GM12878 (cell line): Measurements from ENCODE around the gene ALDH1A3. TPM values are rescaled to one million over a fixed set of nuclear protein-coding genes. Genes with fewer than 3 reads are reported as not detected.

ENCODE experiments used
- ATAC-seq: fragments of 200-7000 bp; cut with Tn5 transposase; 3 replicates; pipeline ENCODE4 v1.9.1; 2020; ENCODE audit warnings: mild to moderate bottlenecking, moderate library complexity
- BruUV-seq: library from RNA; stranded (reverse); fragments of 400-500 nt; replicated peaks from 2 replicates; lab custom pipeline; 2021; lab: Mats Ljungman, UMichigan
- CTCF ChIA-PET: fragments of 300-600 bp; sonication (Branson Sonifier 250); formaldehyde crosslinking; extraction: SDS; loops from one replicate; lab custom pipeline; 2021; ENCODE audit warnings: inconsistent platforms; lab: Yijun Ruan, JAX
- POLR2A ChIA-PET: fragments of 350-600 bp; formaldehyde crosslinking; extraction: SDS; loops from one replicate; lab custom pipeline; 2021; ENCODE audit warnings: inconsistent platforms; lab: Charles Lee
- RAD21 ChIA-PET: fragments of 300-600 bp; sonication (Branson Sonifier 250); formaldehyde crosslinking; loops from one replicate; lab custom pipeline; 2023; ENCODE audit warnings: antibody characterized with exemption; ENCODE audit not compliant: unreplicated experiment; lab: Charles Lee
- SMC1A ChIA-PET: fragments of 300-600 bp; sonication (Branson Sonifier 250); formaldehyde crosslinking; loops from one replicate; lab custom pipeline; 2023; ENCODE audit not compliant: unreplicated experiment, uncharacterized antibody; lab: Charles Lee
- DNase-seq: peaks from one replicate; pipeline ENCODE4 v3.0.0-alpha.2; 2011; ENCODE audit warnings: low read depth, low spot score
- FAIRE-seq: peaks from 3 replicates; lab custom pipeline; 2011; peaks lifted over from hg19 to GRCh38; lab: Jason Lieb, UNC
- H2AFZ ChIP-seq: 2 replicates; pipeline ENCODE4 v1.6.0; 2011; ENCODE audit warnings: low read depth, low read length, control low read depth; ENCODE audit not compliant: control insufficient read depth
- H3K27ac ChIP-seq: 2 replicates; pipeline ENCODE4 v1.5.1; 2011; ENCODE audit warnings: control low read depth; ENCODE audit not compliant: control insufficient read depth, insufficient read depth
- H3K27me3 ChIP-seq, 2 experiments: replicated peaks in 1 of 2; 2 replicates each; pipeline versions ENCODE4 v1.6.0 to v1.6.1; 2011; ENCODE audit warnings: low read length in 1 of 2; ENCODE audit not compliant: control insufficient read depth in 2 of 2, insufficient read depth in 2 of 2
- H3K36me3 ChIP-seq, 2 experiments: 2 replicates each; pipeline ENCODE4 v1.5.1; 2011; ENCODE audit warnings: low read length in 1 of 2; ENCODE audit not compliant: control insufficient read depth in 2 of 2, insufficient read depth in 2 of 2
- H3K4me1 ChIP-seq: 2 replicates; pipeline ENCODE4 v1.6.1; 2011; ENCODE audit warnings: mild to moderate bottlenecking, low read length, moderate library complexity, mixed read lengths; ENCODE audit not compliant: control insufficient read depth, insufficient read depth
- H3K4me2 ChIP-seq: 2 replicates; pipeline ENCODE4 v1.6.0; 2011; ENCODE audit warnings: control low read depth; ENCODE audit not compliant: control insufficient read depth, insufficient read depth
- H3K4me3 ChIP-seq: fragments of 200-600 bp; sonication (generic); 2 replicates; pipeline ENCODE4 v1.5.1; 2016
- H3K79me2 ChIP-seq: 2 replicates; pipeline ENCODE4 v1.6.0; 2011; ENCODE audit warnings: low read length; ENCODE audit not compliant: control insufficient read depth, insufficient read depth
- H3K9ac ChIP-seq: 2 replicates; pipeline ENCODE4 v1.8.0; 2011; ENCODE audit warnings: low read length, control low read depth, mixed read lengths; ENCODE audit not compliant: control insufficient read depth, insufficient read depth
- H3K9me3 ChIP-seq: replicated peaks from 3 replicates; pipeline ENCODE4 v1.5.1; 2011; ENCODE audit warnings: mild to moderate bottlenecking, low read length; ENCODE audit not compliant: control insufficient read depth, insufficient read depth
- H4K20me1 ChIP-seq: 2 replicates; pipeline ENCODE4 v1.6.0; 2011; ENCODE audit not compliant: control insufficient read depth, insufficient read depth
- CBFB ChIP-seq: IDR thresholded peaks from 2 replicates; pipeline ENCODE4 v1.6.1; 2016; ENCODE audit warnings: antibody characterized with exemption, low read depth
- CHD1 ChIP-seq: IDR thresholded peaks from 2 replicates; pipeline ENCODE4 v1.6.1; 2012; ENCODE audit warnings: low read depth, low read length, improper control_type of control experiment
- IKZF1 ChIP-seq: fragments of 450-650 bp; conservative IDR thresholded peaks from 2 replicates; pipeline ENCODE4 v1.6.1; 2017; ENCODE audit warnings: antibody characterized with exemption, mild to moderate bottlenecking
- JUND ChIP-seq: IDR thresholded peaks from 2 replicates; pipeline ENCODE4 v1.6.1; 2012; ENCODE audit warnings: low read depth, mild to moderate bottlenecking, low read length, improper control_type of control experiment, moderate library complexity
- MEF2A ChIP-seq: IDR thresholded peaks from 2 replicates; pipeline ENCODE4 v1.6.1; 2011; ENCODE audit warnings: low read depth, mild to moderate bottlenecking, low read length, moderate library complexity; ENCODE audit not compliant: insufficient read depth
- MTA2 ChIP-seq: fragments of 450-650 bp; IDR thresholded peaks from 2 replicates; pipeline ENCODE4 v1.6.1; 2016; ENCODE audit warnings: low read depth, mild to moderate bottlenecking, moderate library complexity
- NRF1 ChIP-seq: conservative IDR thresholded peaks from 2 replicates; pipeline ENCODE4 v1.6.1; 2011; ENCODE audit warnings: mild to moderate bottlenecking, low read depth, low read length, improper control_type of control experiment
- RUNX3 ChIP-seq: IDR thresholded peaks from 2 replicates; pipeline ENCODE4 v1.6.1; 2012; ENCODE audit warnings: low read length, inconsistent platforms
- ZZZ3 ChIP-seq: IDR thresholded peaks from 2 replicates; pipeline ENCODE4 v1.6.1; 2011; ENCODE audit warnings: low read depth; ENCODE audit not compliant: control insufficient read depth, insufficient read length
- WGBS: methylation state at CpG from one replicate; pipeline ENCODE4 v1.1.6; 2016; ENCODE audit warnings: low lambda C conversion rate; ENCODE audit not compliant: insufficient replicate concordance, insufficient coverage; ENCODE audit errors: missing lambda C conversion rate; 5-methylcytosine and 5-hydroxymethylcytosine counted together
- in situ Hi-C: fragments of 300-500 bp; cut with MboI; formaldehyde crosslinking; loops from 9 replicates; pipeline ENCODE4 v1.14.3; 2018; ENCODE audit warnings: mixed read lengths
- intact Hi-C: fragments of 100-400 bp; cut with micrococcal nuclease; formaldehyde crosslinking; loops from one replicate; pipeline ENCODE4 v1.14.2; 2022; ENCODE audit not compliant: unreplicated experiment
- polyA plus RNA-seq, 11 experiments: library from polyadenylated mRNA; depleted of rRNA in 4 of 11; unstranded in 6 of 11; stranded (reverse) in 5 of 11; fragments of >200 nt; fragmentation: Nextera tagmentation in 4 of 11; fragmentation: Illumina TruSeq in 1 of 11; extraction: Ambion mirVana in 4 of 11; extraction: Trizol in 1 of 11; gene quantifications; 1 replicate in 1 of 11; 2 replicates in 10 of 11; pipeline versions ENCODE4 v1.2.1 to v1.2.3, GENCODE V29; 2011 to 2016; ENCODE audit warnings: inconsistent platforms in 2 of 11, missing spikeins in 2 of 11, low read depth in 1 of 11
- total RNA-seq, 4 experiments: library from RNA; depleted of rRNA in 3 of 4; stranded (reverse); fragments of >200 nt in 3 of 4; fragmentation: Illumina TruSeq in 1 of 4; extraction: Trizol in 1 of 4; gene quantifications; 2 replicates each; pipeline versions ENCODE4 v1.2.1 to v1.2.3, GENCODE V29; 2013 to 2021
- TF ChIP-seq, protein P1 (sequence below): fragments of 450-650 bp; IDR thresholded peaks from 2 replicates; pipeline ENCODE4 v1.6.1; 2018; ENCODE audit warnings: borderline replicate concordance, mild to moderate bottlenecking; ENCODE audit not compliant: partially characterized antibody
- TF ChIP-seq, protein P2 (sequence below): fragments of 450-650 bp; IDR thresholded peaks from 2 replicates; pipeline ENCODE4 v1.6.1; 2017; ENCODE audit warnings: mild to moderate bottlenecking
- TF ChIP-seq, protein P3 (sequence below): IDR thresholded peaks from 2 replicates; pipeline ENCODE4 v1.6.1; 2012; ENCODE audit warnings: low read length, inconsistent platforms
- TF ChIP-seq, protein P4 (sequence below): fragments of 450-650 bp; IDR thresholded peaks from 2 replicates; pipeline ENCODE4 v1.6.1; 2017; ENCODE audit warnings: borderline replicate concordance
- TF ChIP-seq, protein P5 (sequence below): fragments of 450-650 bp; IDR thresholded peaks from 2 replicates; pipeline ENCODE4 v1.6.1; 2014; ENCODE audit warnings: mild to moderate bottlenecking

ALDH1A3 gene
- total and polyA plus RNA-seq, 10 of the 15 experiments (the other 5 are each of a cell fraction or from before 2014, with no cell fraction given), result 0.06 to 0.69 (median 0.18) TPM

DNA sequence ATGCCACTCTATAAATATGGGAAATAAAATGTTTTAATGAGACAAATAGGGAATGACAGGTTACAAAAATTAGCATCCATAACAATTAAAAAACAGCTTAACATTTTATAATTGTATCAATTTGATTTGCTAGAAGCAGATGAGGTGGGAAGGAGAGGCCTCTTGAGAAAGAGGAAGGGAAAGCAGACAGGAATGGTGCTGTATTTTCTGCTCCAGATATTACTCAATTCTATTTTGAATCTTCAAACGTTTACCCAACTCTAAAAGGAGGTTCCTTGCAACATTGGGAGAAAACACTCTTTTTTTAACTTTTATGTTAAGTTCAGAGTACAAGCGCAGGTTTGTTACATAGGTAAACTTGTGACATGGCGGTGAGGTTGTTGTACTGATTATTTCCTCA is 44.9 kb upstream of the ALDH1A3 start:
- ATAC-seq (peak; percentile 38; the same call in 1 of the 3 replicates), FAIRE-seq (no peak), DNase-seq (no peak)
- 48% methylated on average over 3 of the region's 3 CpGs for WGBS
- Histone ChIP-seq H3K9me3 (no peaks in the 10 kb centered on the region; the same call in 2 of the 3 replicates), H3K4me1 (no peaks in the 10 kb centered on the region; the same call in 1 of the 2 replicates), H3K27me3 (no peaks in the 10 kb centered on the region; a peak in 1 of 4 replicates), H2AFZ (no peak overlapping the region), H3K36me3 (no peaks in the 10 kb centered on the region), H3K4me2 (no peak overlapping the region), H3K27ac (no peak overlapping the region), H3K9ac (no peak overlapping the region), H4K20me1 (no peaks in the 10 kb centered on the region), H3K79me2 (no peaks in the 10 kb centered on the region), H3K4me3 (no peak overlapping the region)
- intact Hi-C loops, result loop anchor here (10.0 kb wide), 1 partner anchor 130 kb away; no protein-coding TSS in a partner anchor
- POLR2A ChIA-PET, result no interaction called here
- no TSS peak for BruUV-seq
- in situ Hi-C loops, result no loop called here
- CTCF ChIA-PET, result interaction anchor here (0.6 to 1.2 kb wide), 2 partner anchors 38 to 77 kb away, joined by 3 to 4 read pairs; no protein-coding TSS in a partner anchor
- RAD21 ChIA-PET, result no interaction called here
- SMC1A ChIA-PET, result no interaction called here
- TF ChIP-seq, protein P1, sequence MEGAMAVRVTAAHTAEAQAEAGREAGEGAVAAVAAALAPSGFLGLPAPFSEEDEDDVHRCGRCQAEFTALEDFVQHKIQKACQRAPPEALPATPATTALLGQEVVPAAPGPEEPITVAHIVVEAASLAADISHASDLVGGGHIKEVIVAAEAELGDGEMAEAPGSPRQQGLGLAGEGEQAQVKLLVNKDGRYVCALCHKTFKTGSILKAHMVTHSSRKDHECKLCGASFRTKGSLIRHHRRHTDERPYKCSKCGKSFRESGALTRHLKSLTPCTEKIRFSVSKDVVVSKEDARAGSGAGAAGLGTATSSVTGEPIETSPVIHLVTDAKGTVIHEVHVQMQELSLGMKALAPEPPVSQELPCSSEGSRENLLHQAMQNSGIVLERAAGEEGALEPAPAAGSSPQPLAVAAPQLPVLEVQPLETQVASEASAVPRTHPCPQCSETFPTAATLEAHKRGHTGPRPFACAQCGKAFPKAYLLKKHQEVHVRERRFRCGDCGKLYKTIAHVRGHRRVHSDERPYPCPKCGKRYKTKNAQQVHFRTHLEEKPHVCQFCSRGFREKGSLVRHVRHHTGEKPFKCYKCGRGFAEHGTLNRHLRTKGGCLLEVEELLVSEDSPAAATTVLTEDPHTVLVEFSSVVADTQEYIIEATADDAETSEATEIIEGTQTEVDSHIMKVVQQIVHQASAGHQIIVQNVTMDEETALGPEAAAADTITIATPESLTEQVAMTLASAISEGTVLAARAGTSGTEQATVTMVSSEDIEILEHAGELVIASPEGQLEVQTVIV, result no peak
- TF ChIP-seq CHD1 (no peak), ZZZ3 (no peak), JUND (no peak), NRF1 (no peak), MTA2 (0 out of 2 replicates have a peak, but pooled peaks have one; percentile 13), MEF2A (peak; percentile 71; the same call in 1 of the 2 replicates), RUNX3 (0 out of 2 replicates have a peak, but pooled peaks have one; percentile 22), IKZF1 (peak; percentile 37), CBFB (no peak)
- TF ChIP-seq, protein P2, sequence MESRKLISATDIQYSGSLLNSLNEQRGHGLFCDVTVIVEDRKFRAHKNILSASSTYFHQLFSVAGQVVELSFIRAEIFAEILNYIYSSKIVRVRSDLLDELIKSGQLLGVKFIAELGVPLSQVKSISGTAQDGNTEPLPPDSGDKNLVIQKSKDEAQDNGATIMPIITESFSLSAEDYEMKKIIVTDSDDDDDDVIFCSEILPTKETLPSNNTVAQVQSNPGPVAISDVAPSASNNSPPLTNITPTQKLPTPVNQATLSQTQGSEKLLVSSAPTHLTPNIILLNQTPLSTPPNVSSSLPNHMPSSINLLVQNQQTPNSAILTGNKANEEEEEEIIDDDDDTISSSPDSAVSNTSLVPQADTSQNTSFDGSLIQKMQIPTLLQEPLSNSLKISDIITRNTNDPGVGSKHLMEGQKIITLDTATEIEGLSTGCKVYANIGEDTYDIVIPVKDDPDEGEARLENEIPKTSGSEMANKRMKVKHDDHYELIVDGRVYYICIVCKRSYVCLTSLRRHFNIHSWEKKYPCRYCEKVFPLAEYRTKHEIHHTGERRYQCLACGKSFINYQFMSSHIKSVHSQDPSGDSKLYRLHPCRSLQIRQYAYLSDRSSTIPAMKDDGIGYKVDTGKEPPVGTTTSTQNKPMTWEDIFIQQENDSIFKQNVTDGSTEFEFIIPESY, result no peak
- TF ChIP-seq, protein P3, sequence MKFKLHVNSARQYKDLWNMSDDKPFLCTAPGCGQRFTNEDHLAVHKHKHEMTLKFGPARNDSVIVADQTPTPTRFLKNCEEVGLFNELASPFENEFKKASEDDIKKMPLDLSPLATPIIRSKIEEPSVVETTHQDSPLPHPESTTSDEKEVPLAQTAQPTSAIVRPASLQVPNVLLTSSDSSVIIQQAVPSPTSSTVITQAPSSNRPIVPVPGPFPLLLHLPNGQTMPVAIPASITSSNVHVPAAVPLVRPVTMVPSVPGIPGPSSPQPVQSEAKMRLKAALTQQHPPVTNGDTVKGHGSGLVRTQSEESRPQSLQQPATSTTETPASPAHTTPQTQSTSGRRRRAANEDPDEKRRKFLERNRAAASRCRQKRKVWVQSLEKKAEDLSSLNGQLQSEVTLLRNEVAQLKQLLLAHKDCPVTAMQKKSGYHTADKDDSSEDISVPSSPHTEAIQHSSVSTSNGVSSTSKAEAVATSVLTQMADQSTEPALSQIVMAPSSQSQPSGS, result no peak
- TF ChIP-seq, protein P4, sequence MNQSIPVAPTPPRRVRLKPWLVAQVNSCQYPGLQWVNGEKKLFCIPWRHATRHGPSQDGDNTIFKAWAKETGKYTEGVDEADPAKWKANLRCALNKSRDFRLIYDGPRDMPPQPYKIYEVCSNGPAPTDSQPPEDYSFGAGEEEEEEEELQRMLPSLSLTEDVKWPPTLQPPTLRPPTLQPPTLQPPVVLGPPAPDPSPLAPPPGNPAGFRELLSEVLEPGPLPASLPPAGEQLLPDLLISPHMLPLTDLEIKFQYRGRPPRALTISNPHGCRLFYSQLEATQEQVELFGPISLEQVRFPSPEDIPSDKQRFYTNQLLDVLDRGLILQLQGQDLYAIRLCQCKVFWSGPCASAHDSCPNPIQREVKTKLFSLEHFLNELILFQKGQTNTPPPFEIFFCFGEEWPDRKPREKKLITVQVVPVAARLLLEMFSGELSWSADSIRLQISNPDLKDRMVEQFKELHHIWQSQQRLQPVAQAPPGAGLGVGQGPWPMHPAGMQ, result no peak
- TF ChIP-seq, protein P5, sequence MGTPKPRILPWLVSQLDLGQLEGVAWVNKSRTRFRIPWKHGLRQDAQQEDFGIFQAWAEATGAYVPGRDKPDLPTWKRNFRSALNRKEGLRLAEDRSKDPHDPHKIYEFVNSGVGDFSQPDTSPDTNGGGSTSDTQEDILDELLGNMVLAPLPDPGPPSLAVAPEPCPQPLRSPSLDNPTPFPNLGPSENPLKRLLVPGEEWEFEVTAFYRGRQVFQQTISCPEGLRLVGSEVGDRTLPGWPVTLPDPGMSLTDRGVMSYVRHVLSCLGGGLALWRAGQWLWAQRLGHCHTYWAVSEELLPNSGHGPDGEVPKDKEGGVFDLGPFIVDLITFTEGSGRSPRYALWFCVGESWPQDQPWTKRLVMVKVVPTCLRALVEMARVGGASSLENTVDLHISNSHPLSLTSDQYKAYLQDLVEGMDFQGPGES, result no peak
